GM21360 (cell line): ENCODE data around the gene C4orf36.

Experiments used
- ATAC-seq: cut with Tn5 transposase; IDR thresholded peaks from one replicate; pipeline ENCODE4 v1.9.1; 2021; ENCODE audit warnings: mild to moderate bottlenecking, moderate library complexity; ENCODE audit not compliant: unreplicated experiment

Gene C4orf36

GRCh38 chr4:86857341-86858052 lies 34.7 kb downstream of the C4orf36 start:
- no peak for ATAC-seq

GRCh38 chr4:86856896-86857295 lies 35.3 kb downstream of the C4orf36 start:
- no peak for ATAC-seq

- ATAC-seq, result no peak
Observed at GRCh38 chr4:86855572-86855971, 36.6 kb downstream of the C4orf36 start.

GRCh38 chr4:86853209-86853608 lies 39.0 kb downstream of the C4orf36 start:
- no peak for ATAC-seq

GRCh38 chr4:86848732-86849619 lies 43.2 kb downstream of the C4orf36 start, which contains the start of gene SLC10A6:
SLC10A6 (minus strand) TSS chr4:86849384; CDS start chr4:86849115, 269 bp downstream.
- ATAC-seq, result no peak

GRCh38 chr4:86848136-86848535 lies 44.1 kb downstream of the C4orf36 start:
- ATAC-seq, result no peak

GRCh38 chr4:86847571-86847970 lies 44.7 kb downstream of the C4orf36 start:
- no peak for ATAC-seq

- no peak for ATAC-seq
Observed at GRCh38 chr4:86846921-86847320, 45.3 kb downstream of the C4orf36 start.

- ATAC-seq, result no peak
Observed at GRCh38 chr4:86845593-86845992, 46.6 kb downstream of the C4orf36 start.

- no peak for ATAC-seq
Observed at GRCh38 chr4:86841309-86841708, 50.9 kb downstream of the C4orf36 start.

GRCh38 chr4:86840858-86841257 lies 51.4 kb downstream of the C4orf36 start:
- no peak for ATAC-seq

GRCh38 chr4:86837691-86838503 lies 54.3 kb downstream of the C4orf36 start:
- ATAC-seq, result no peak

GRCh38 chr4:86835677-86836076 lies 56.5 kb downstream of the C4orf36 start:
- ATAC-seq, result no peak

- ATAC-seq, result no peak
Observed at GRCh38 chr4:86834901-86835300, 57.3 kb downstream of the C4orf36 start.

GRCh38 chr4:86833615-86834014 lies 58.6 kb downstream of the C4orf36 start:
- no peak for ATAC-seq

GRCh38 chr4:86831262-86832130 lies 60.7 kb downstream of the C4orf36 start:
- ATAC-seq, result no peak
